Activated gamma-delta T cell treated with Interleukin-2 at 50 U/mL for 16 hours (primary cell): ENCODE measurements around the gene DGKG.

Experiments
- DNase-seq: peaks from one replicate; pipeline ENCODE4 v3.0.0-alpha.2; 2020

Gene DGKG

DNA sequence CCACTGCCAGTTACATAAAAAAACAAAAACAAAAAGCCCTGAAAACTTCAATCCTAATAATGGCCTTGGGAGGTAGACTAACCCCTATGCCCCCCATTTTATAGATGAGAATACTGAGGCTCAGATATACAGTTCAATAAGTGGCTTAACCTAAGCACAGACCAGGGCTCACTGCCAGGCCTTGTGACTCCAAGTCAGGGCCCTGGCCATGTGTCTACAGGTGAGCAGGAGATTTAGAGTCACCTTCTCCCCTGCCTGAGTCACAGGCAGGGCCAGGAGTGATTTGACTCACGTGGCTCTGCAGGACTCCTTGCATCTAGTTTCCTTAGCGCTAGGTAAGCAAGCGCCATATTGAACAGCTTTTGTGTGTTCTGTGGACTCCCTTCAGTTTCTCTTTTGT is 154.5 kb downstream of the DGKG start:
- no peak for DNase-seq

DNA sequence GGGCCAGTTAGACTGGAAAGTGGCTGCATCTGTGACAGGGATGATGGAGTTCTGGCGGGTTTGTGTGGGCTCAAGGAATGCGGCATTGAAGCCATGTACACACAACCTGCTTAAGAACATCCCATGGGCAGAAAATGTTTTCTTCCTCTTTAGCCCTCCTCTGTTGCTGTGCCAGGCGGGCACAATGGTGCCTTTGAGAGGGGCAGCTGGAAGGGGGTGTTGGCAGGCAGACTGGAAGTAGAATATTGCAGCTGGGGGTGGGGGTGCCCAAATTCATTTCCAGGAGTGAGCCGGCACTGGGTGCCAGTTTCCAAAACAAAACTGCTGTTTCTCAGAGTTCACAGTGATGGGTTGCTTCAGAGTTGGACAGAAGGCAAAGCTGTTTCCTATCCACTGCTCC is 161.3 kb downstream of the DGKG start:
- DNase-seq, result no peak

GRCh38 chr3:186198442-186198841 is 163.6 kb downstream of the DGKG start:
- DNase-seq, result no peak

DNA sequence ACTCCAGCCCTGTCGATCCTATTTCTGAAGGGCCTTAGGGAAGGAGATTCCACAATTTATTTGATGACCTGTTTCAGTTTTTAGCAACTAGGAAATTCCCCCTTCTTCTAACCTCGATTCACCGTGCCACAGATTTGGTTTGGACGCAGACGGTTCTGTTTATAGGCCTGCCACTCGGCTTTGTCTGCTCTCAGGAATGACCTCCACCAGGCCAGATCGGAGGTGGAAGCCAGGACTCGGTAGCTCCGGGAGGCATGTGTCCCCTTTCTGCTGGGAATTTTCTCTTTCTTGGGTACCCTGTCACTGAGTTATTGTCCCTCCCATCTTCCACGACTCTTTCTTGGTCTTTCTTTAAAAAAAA is 167.6 kb downstream of the DGKG start:
- DNase-seq, result no peak

DNA sequence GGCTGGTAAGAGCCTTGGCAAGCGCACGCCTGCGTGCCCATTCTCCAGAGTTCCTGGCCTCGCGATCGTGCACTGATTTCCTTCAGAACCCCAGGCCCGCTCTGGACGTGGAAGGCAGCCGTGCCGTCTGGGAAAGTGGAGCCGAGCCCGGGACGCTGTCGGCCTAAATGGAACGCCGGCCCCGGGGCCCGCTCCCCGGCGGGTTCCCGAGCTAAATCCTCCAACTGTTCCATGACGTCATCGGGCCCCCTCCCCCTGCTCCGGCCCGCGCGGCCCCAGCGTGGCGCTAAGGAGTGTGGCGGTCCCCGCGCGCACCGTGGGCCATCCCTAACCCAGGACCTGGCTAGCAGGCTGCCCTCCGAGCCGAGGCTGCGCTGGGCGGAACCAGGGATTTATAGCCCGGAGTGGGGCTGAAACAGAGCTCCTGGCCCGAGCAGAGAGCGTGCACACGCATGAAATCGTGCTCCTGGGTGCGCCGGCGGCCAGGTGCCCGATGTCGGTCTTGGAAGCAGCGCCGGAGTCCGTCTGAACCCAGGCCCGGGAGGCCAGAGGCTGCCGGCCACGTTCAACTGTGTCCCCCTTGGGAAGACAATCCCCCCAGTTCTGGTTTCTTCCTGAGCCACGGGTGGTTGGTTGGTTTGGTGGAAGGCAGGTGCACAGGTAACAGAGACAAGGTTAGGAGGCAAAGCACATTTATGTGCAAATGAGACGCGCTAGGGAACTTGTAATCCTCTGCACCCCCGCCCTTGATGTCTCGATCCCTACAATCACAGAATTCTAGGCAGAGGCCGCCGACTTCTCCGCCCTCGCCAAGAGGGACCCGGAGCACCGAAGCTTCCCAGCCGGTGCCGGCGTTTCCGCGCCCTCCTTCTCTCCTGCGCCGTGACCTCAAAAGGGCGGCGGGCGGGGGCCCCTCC is 168.2 kb downstream of the DGKG start:
- no peak for DNase-seq

DNA sequence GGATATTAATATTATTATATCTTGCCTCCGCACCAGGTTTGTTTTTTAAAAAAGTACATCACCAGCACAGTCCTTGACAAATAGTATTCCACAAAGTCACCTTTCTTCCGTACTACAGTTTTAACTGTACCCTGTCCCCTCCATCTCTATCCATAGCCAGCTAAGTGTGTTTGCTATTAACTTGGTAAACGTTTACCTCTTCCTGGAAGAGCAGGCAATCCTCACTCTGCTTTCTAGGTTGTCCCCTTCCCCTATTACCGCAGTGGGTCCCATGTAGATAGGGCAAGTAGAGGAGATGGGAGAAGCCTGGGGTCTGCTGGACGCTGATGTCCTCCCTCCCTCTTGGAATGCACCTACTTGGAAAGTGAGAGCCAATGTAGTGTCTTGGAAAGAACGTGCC is 169.2 kb downstream of the DGKG start:
- no peak for DNase-seq

GRCh38 chr3:186189492-186189891 is 172.5 kb downstream of the DGKG start:
- DNase-seq, result no peak

- DNase-seq, result no peak
Measured at GRCh38 chr3:186187401-186188275, 174.4 kb downstream of the DGKG start.

- DNase-seq, result peak; percentile 16
Measured at GRCh38 chr3:186185194-186185787, 176.7 kb downstream of the DGKG start.

DNA sequence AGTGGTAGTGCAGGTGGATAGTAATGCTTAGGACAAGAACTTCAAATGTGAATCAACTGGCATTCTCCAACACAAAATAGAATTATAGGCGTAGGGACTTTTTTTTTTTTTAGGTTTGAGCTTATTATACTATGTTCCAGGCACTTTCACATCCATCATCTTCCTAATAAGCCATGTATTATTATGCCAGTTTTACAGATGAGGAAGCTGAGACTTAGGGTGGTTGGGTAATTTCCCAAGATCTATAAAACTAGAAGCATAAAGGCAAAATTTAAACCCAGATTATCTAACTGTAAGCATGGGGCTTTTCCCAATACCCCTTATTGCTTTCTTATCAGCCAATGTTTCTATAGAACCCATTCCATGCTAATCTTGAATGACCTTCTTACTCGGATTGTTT is 178.0 kb downstream of the DGKG start:
- DNase-seq, result no peak

DNA sequence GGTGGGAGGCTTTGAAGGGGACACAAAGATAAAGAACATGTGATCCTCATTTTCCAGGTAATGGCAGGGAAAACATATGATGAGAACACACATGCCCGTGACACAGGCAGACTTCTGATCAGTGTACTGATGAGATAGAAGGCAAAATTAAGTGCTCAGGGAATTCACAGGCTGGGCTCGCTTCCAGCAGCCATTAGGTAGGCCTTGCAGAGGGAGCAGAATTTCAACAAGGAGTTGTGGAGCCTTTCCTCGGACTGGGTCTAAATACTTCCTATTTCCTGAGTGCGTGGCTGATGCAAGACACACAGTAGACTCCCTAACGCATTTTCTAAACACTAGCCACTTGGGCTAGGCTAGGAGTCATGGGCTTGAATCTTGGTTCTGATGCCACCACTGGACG is 179.2 kb downstream of the DGKG start:
- DNase-seq, result no peak

DNA sequence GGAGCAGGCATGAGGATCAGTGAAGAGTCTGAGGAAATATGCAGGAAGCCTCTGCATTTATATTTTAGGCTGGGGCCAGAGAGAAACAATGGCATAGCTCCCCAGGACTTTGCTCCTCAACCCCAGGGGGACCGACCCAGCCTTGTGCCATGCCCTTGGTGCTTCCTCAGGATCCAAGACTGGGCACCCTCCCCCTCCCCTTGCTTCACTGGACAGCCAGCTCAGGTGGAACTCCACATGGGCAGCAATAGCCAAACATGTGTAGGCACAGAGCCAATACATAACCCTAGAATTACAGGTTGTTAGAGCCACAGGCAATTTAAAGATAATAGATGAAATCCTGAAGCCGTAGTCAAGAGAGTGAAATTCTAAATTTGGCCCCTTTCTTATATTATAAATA is 180.1 kb downstream of the DGKG start:
- no peak for DNase-seq

DNA sequence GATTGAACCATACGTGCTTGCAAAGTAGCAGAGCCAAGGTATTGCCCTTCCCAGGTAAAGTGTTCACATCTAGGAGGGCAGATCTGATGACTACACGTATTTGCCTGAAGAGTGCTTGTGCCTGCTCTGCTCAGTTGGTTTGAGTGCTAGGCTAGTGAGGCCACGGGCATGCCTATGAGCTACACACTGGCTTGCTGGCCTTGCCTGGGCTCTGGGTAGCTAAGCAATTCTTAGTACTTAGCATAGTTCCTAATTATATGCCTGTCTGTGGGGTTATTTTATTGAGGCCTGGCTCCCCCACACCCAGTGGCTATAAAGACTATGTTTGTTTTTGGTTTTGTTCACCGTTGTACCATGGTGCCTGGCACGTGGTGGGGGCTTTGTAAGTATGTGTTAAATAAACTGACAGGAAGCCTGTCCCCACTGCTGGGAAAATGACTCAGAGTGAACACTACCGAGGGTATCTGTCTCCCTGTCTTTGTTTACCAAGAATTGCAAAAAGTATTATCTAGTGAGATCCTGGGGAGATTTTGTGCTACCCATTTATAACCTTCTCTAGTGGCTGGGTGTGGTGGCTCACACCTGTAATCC is 181.0 kb downstream of the DGKG start:
- DNase-seq, result no peak

DNA sequence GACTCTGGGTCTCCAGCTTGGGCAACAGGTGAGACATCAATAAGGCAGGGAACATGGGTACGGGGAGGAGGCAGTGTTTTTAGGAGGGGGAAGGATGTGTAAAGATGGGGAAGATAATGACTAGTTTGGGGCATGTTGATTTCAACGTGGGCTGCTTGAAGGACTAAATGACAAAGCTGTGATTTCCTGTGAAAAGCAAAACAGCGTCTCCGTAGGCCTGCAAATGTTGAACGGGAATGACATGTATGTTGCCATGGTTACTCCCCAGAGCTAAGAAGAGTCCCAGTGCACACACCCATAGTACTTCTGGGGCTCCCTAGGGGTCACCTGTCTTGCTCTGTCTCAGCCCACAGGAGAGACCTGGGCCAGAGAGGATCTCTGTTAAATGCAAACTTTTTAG is 181.9 kb downstream of the DGKG start:
- DNase-seq, result no peak

- DNase-seq, result no peak
Measured at GRCh38 chr3:186178412-186178811, 183.6 kb downstream of the DGKG start.

DNA sequence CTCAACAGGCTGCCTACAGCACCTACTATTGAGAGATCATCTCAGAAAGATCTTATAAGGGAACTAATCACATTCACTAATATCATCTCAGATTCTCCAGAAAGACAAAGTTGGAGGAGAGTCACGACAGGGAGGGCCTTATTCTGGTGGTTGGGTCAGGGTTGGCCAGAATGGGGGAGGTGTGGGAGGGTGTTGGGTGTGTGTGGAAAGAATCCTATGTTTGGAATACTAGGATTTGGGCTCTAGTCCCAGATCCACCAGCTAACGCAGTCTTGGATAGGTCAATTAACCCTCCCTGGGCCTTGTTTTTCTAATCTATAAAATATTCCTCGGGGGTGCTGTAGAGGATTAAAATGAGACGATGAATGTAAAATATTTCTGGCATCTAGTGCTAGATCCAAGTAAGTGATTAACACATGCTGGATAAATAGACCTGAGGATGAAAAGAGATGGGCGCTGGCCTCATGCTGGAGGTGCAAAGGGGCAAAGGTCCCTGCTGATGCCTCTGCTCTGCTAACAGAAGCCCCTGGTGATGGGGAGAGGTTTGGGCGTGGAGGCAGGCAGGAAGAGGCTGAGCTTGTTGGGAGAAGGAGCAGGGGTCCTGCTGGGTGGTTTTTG is 185.6 kb downstream of the DGKG start:
- DNase-seq, result no peak

GRCh38 chr3:186173224-186173815 is 188.7 kb downstream of the DGKG start:
- DNase-seq, result no peak

DNA sequence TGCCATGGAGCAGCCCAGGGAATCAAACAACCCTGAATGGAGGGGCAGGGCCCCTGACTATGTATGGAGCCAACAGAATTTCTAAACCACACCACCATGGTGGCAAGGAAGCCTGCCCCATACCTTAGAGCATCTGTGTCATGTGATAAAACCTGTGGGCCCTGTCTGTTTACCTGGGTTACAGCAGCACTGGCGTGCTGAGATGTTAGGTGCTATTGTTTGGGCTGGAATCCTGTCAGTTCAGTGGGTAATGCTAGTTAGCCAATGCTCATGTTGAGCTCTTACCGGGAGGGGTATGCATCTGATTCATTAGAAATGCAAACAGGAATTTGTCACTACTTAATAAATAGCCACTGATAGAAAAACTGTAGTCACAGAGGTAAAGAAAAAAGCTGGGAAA is 189.7 kb downstream of the DGKG start:
- DNase-seq, result no peak

GRCh38 chr3:186171521-186171920 is 190.5 kb downstream of the DGKG start:
- no peak for DNase-seq

- DNase-seq, result no peak
Measured at GRCh38 chr3:186170516-186170915, 191.5 kb downstream of the DGKG start.

DNA sequence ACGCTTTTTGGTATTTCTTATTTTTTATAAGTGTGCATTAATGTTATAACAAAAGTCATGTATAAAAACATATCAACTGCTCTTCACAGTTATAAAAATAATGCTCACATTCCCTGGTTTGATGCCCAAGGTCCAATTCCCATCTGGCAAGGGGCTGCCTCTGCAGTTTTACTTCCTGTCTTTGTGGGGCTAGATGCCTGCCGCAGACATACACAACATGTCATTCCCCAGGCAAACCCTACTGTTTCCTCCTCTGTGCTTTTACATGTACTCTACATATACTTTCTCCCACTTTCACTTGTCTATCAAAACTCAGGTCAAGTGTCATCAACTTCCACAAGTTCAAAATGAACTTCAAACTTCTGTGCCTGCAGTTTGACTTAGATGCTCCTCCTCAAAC is 192.7 kb downstream of the DGKG start:
- DNase-seq, result no peak

- DNase-seq, result no peak
Measured at GRCh38 chr3:186168976-186169375, 193.1 kb downstream of the DGKG start.
